Endothelial cell (in vitro differentiated cells): ENCODE data around the gene AAK1. TPM values are rescaled to one million over a fixed set of nuclear protein-coding genes. Genes with fewer than 3 reads are reported as not detected.
"Not testable (repeated sequence)": the region's sequence is repeated elsewhere in the genome, so short reads cannot be mapped to it uniquely, and the experiment has no call there.

ENCODE experiments used
- DNase-seq: peaks from one replicate; pipeline ENCODE4 v3.0.0; 2021; ENCODE audit warnings: low spot score
- H3K27ac Mint-ChIP-seq: one replicate; pipeline ENCODE4 v1.8.0; 2021; ENCODE audit warnings: mixed read lengths, inconsistent platforms; ENCODE audit not compliant: unreplicated experiment
- H3K27me3 Mint-ChIP-seq: one replicate; pipeline ENCODE4 v1.8.0; 2021; ENCODE audit warnings: mild to moderate bottlenecking, moderate library complexity, mixed read lengths, inconsistent platforms; ENCODE audit not compliant: unreplicated experiment
- H3K36me3 Mint-ChIP-seq: one replicate; pipeline ENCODE4 v1.8.0; 2021; ENCODE audit warnings: mild to moderate bottlenecking, low read depth, mixed read lengths, inconsistent platforms; ENCODE audit not compliant: unreplicated experiment
- H3K4me1 Mint-ChIP-seq: one replicate; pipeline ENCODE4 v1.8.0; 2021; ENCODE audit warnings: mild to moderate bottlenecking, mixed read lengths, inconsistent platforms; ENCODE audit not compliant: unreplicated experiment
- H3K4me3 Mint-ChIP-seq: one replicate; pipeline ENCODE4 v1.8.0; 2021; ENCODE audit warnings: mild to moderate bottlenecking, mixed read lengths, inconsistent platforms; ENCODE audit not compliant: unreplicated experiment
- H3K9me3 Mint-ChIP-seq: one replicate; pipeline ENCODE4 v1.8.0; 2021; ENCODE audit warnings: mixed read lengths, inconsistent platforms; ENCODE audit not compliant: unreplicated experiment
- total RNA-seq: library from RNA; stranded (reverse); fragmentation: NEBNext Ultra II Directional; extraction: Animal tissue kit (Norgen Biotek cat#: 25700); gene quantifications from one replicate; pipeline ENCODE4 v1.2.1, GENCODE V29; 2021; ENCODE audit not compliant: unreplicated experiment
- TF ChIP-seq, protein P1 (sequence below): fragments of 200-600 bp; sonication (generic); IDR thresholded peaks from one replicate; pipeline ENCODE4 v1.5.0; 2021; ENCODE audit warnings: antibody characterized with exemption; ENCODE audit not compliant: unreplicated experiment

Gene AAK1
- total RNA-seq, 1 donor from 2014 or later, result 144 TPM

DNA sequence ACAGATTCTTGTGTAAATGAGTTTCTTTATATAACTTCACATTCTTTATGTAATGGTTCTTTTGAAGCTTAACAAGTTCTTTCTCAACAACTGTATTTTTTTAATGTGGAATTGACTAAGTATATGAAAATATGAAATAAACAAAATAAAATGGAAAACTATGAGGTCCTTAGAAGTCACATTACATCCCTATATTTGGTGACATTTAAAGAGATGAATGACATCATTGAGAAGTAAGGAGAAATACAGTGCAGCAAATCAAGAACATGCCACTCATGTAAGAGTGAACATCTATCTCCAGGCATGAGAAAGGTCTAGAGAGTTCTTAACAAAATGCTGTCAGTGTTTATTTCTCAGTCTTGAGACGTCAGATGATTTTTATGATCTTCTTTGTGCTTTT, 39.0 kb upstream of the AAK1 start:
- DNase-seq, result no peak
- no peaks in the 10 kb centered on the region for H3K36me3 Mint-ChIP-seq
- H3K4me1 Mint-ChIP-seq, result peaks cover 51% of the 10 kb centered on the region
- H3K4me3 Mint-ChIP-seq, result no peak overlapping the region
- TF ChIP-seq, protein P1, sequence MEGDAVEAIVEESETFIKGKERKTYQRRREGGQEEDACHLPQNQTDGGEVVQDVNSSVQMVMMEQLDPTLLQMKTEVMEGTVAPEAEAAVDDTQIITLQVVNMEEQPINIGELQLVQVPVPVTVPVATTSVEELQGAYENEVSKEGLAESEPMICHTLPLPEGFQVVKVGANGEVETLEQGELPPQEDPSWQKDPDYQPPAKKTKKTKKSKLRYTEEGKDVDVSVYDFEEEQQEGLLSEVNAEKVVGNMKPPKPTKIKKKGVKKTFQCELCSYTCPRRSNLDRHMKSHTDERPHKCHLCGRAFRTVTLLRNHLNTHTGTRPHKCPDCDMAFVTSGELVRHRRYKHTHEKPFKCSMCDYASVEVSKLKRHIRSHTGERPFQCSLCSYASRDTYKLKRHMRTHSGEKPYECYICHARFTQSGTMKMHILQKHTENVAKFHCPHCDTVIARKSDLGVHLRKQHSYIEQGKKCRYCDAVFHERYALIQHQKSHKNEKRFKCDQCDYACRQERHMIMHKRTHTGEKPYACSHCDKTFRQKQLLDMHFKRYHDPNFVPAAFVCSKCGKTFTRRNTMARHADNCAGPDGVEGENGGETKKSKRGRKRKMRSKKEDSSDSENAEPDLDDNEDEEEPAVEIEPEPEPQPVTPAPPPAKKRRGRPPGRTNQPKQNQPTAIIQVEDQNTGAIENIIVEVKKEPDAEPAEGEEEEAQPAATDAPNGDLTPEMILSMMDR, result no peak
- H3K27me3 Mint-ChIP-seq, result no peaks in the 10 kb centered on the region
- H3K27ac Mint-ChIP-seq, result peak overlapping the region; percentile 100
- H3K9me3 Mint-ChIP-seq, result no peaks in the 10 kb centered on the region

DNA sequence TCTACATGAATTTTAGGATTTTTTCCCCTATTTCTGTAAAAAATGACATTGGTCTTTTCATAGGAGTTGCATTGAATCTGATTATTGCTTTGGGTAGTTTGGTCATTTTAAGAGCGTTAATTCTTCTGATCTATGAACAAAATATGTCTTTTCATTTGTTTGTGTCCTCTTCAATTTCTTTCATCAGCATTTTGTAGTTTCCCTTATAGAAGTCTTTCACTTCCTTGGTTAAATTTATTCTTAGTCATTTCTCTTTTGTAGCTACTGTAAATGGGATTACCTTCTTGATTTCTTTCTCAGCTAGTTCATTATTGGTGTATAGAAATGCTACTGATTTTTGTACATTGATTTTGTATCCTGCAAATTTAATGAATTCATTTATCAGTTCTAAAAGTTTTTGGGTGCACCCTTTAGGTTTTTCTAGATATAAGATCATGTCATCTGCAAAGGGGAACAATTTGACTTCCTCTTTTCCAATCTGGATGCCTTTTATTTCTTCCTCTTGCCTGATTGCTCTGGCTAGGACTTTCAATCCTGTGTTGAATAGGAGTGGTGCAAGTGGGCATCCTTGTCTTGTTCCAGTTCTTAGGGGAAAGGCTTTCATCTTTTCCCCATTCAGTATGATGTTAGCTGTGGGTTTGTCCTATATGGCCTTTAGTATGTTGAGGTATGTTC, 36.6 kb upstream of the AAK1 start:
- Mint-ChIP-seq H3K4me3 (no peak overlapping the region), H3K36me3 (no peaks in the 10 kb centered on the region), H3K9me3 (no peaks in the 10 kb centered on the region)

DNA sequence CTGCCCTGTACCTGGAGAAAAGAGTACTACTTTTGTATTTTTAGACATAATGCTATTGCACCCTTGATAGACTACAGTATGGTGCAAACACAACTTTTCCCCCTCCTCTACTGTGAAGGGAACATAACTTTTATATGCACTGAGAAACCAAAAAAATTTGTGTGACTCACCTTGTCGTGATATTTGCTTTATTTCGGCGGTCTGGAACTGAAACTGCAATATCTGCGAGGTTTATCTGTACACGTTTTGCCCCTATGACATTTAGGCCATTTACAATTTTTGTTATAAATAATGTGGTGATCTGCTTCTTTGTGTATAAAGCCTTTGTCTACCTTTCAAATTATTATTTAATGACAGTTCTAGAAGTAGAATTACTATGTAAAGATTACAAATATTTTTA, 34.4 kb upstream of the AAK1 start:
- TF ChIP-seq, protein P1, result no peak
- Mint-ChIP-seq H3K4me3 (no peak overlapping the region), H3K4me1 (peaks cover 18% of the 10 kb centered on the region), H3K27ac (no peak overlapping the region), H3K36me3 (no peaks in the 10 kb centered on the region), H3K9me3 (no peaks in the 10 kb centered on the region), H3K27me3 (no peaks in the 10 kb centered on the region)
- DNase-seq, result no peak

More for the DNA sequence above, 36.6 kb upstream of the AAK1 start:
- H3K4me1 Mint-ChIP-seq, result peaks cover 37% of the 10 kb centered on the region
- no peaks in the 10 kb centered on the region for H3K27me3 Mint-ChIP-seq
- TF ChIP-seq, protein P1, result no peak
- H3K27ac Mint-ChIP-seq, result no peak overlapping the region
- DNase-seq, result no peak

DNA sequence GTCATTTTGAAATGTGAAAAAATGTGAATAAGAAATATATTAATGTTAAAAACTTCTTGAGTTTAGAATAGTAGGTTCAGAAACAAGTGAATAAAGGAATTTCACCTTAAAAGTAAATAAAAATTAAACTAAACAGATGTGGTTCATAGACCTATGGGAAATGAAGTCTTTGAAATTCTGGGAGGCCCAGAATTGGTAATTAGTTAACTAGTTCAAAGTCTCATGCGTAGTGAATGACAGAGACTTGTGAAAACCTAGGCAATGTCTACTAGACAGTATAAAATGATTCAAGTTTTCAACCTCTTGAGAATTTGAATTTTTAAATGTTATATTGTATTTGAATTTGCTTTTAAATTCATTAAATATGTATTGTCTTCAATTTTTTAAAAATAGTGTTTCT, 32.6 kb upstream of the AAK1 start:
- H3K27me3 Mint-ChIP-seq, result no peaks in the 10 kb centered on the region

DNA sequence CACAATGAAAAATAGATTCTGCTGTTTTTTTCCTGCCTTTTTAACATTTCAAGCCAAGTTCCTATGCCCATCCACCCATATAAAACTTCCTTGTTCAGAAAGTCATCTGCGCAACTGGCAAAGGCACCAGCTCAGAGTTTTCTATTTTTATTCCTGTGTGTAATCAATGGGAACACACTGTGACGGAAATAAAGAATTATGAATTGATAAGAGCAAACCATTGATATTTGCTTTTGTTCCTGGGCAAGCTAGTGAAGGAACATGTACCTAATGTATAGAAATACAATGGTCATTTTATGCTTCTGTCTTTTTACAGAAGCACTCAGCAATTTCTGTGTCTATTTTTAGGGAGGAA, 30.8 kb upstream of the AAK1 start:
- Mint-ChIP-seq H3K4me1 (no peaks in the 10 kb centered on the region), H3K4me3 (no peak overlapping the region), H3K27me3 (peaks cover 1% of the 10 kb centered on the region), H3K36me3 (no peaks in the 10 kb centered on the region), H3K27ac (no peak overlapping the region), H3K9me3 (no peaks in the 10 kb centered on the region)
- TF ChIP-seq, protein P1, result no peak
- DNase-seq, result no peak

More for the DNA sequence above, 32.6 kb upstream of the AAK1 start:
- TF ChIP-seq, protein P1, result no peak
- H3K27ac Mint-ChIP-seq, result no peak overlapping the region
- no peaks in the 10 kb centered on the region for H3K36me3 Mint-ChIP-seq
- no peaks in the 10 kb centered on the region for H3K9me3 Mint-ChIP-seq
- peaks cover 11% of the 10 kb centered on the region for H3K4me1 Mint-ChIP-seq
- no peak for DNase-seq
- H3K4me3 Mint-ChIP-seq, result no peak overlapping the region

DNA sequence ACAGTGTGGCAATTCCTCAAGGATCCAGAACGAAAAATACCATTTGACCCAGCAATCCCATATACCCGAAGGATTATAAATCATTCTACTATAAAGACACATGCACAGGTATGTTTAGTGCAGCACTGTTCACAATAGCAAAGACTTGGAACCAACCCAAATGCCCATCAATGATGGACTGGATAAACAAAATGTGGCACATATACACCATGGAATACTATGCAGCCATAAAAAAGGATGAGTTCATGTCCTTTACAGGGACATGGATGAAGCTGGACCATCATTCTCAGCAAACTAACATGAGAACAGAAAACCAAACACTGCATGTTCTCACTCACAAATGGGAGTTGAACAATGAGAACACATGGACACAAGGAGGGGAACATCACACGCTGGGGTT, 29.6 kb upstream of the AAK1 start:
- H3K27me3 Mint-ChIP-seq, DNase-seq, H3K36me3 Mint-ChIP-seq, H3K9me3 Mint-ChIP-seq, H3K27ac Mint-ChIP-seq, H3K4me1 Mint-ChIP-seq, H3K4me3 Mint-ChIP-seq: not testable (repeated sequence)
